WERI-Rb-1 (cell line): ENCODE data around the gene KCNH4.

ENCODE experiments used
- DNase-seq: peaks from one replicate; pipeline ENCODE4 v3.0.0-alpha.2; 2020
- H3K27ac ChIP-seq: fragments of 250-450 bp; sonication (Bioruptor Pico); 2 replicates; pipeline ENCODE4 v1.5.1; 2020; ENCODE audit warnings: mild to moderate bottlenecking, moderate library complexity
- H3K27me3 ChIP-seq: fragments of 250-450 bp; sonication (Bioruptor Pico); 2 replicates; pipeline ENCODE4 v1.5.1; 2021; ENCODE audit warnings: mild to moderate bottlenecking, low read depth, moderate library complexity; ENCODE audit not compliant: insufficient read depth, severe bottlenecking
- H3K36me3 ChIP-seq: fragments of 250-450 bp; sonication (Bioruptor Pico); 2 replicates; pipeline ENCODE4 v1.5.1; 2020; ENCODE audit warnings: mild to moderate bottlenecking, moderate library complexity
- H3K4me3 ChIP-seq: 2 replicates; pipeline ENCODE4 v1.5.1; 2011; ENCODE audit warnings: low read depth, mild to moderate bottlenecking, control low read depth, low read length
- H3K9me3 ChIP-seq: fragments of 250-450 bp; sonication (Bioruptor Pico); 2 replicates; pipeline ENCODE4 v1.5.1; 2021; ENCODE audit warnings: mild to moderate bottlenecking, moderate library complexity; ENCODE audit not compliant: severe bottlenecking
- TF ChIP-seq, protein P1 (sequence below): IDR thresholded peaks from 2 replicates; pipeline ENCODE4 v1.5.1; 2011; ENCODE audit warnings: low read depth, mild to moderate bottlenecking, control low read depth, inconsistent platforms, low read length

KCNH4 gene

DNA sequence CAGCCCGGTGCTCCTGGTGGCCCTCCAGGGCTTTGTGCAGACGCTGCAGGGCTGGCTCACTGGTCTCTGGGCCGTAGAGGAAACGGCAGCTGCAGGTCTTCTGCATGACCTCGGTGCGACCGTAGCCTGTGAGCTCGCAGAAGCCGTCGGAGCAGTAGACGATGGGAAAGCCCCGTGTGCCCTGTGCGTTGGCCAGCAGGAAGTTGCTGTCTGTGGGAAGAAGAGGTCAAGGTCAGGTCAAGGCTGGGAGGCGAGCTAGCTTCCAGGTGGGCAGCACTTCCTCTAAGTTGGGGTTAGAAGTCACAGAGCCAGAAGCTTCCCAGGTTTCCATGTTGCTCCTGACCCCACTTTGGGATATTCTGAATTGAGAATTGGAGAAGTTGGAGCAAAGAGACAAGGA is 2.1 kb downstream of the KCNH4 start:
- TF ChIP-seq, protein P1, sequence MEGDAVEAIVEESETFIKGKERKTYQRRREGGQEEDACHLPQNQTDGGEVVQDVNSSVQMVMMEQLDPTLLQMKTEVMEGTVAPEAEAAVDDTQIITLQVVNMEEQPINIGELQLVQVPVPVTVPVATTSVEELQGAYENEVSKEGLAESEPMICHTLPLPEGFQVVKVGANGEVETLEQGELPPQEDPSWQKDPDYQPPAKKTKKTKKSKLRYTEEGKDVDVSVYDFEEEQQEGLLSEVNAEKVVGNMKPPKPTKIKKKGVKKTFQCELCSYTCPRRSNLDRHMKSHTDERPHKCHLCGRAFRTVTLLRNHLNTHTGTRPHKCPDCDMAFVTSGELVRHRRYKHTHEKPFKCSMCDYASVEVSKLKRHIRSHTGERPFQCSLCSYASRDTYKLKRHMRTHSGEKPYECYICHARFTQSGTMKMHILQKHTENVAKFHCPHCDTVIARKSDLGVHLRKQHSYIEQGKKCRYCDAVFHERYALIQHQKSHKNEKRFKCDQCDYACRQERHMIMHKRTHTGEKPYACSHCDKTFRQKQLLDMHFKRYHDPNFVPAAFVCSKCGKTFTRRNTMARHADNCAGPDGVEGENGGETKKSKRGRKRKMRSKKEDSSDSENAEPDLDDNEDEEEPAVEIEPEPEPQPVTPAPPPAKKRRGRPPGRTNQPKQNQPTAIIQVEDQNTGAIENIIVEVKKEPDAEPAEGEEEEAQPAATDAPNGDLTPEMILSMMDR: no peak
- no peaks in the 10 kb centered on the region; the same call in 1 of the 2 replicates for H3K36me3 ChIP-seq
- no peak overlapping the region for H3K27ac ChIP-seq
- no peak overlapping the region for H3K4me3 ChIP-seq
- no peaks in the 10 kb centered on the region for H3K27me3 ChIP-seq
- H3K9me3 ChIP-seq: no peaks in the 10 kb centered on the region
- DNase-seq: no peak

DNA sequence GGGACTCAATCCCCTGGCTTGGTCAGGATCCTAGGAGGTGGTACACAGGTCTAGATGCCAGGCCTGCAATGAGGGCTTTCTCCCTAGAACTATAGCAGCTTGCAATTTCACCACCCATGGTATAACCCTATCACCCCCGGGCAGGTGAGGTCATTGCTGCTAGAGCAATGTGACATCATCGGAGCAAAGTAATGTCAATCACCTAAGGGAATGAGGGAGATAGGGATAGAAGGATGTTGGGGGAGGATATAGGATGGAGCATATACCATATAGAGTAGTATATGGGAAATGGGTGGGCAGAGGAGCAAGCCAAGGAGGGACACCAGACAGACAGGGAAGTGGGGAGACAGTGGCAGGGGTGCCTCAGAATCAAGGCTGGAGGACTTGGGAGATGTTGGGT is 3.3 kb downstream of the KCNH4 start:
- DNase-seq: no peak
- Histone ChIP-seq H3K4me3 (no peak overlapping the region), H3K36me3 (no peaks in the 10 kb centered on the region; the same call in 1 of the 2 replicates), H3K27me3 (no peaks in the 10 kb centered on the region), H3K27ac (no peak overlapping the region), H3K9me3 (no peaks in the 10 kb centered on the region)
- TF ChIP-seq, protein P1: no peak

DNA sequence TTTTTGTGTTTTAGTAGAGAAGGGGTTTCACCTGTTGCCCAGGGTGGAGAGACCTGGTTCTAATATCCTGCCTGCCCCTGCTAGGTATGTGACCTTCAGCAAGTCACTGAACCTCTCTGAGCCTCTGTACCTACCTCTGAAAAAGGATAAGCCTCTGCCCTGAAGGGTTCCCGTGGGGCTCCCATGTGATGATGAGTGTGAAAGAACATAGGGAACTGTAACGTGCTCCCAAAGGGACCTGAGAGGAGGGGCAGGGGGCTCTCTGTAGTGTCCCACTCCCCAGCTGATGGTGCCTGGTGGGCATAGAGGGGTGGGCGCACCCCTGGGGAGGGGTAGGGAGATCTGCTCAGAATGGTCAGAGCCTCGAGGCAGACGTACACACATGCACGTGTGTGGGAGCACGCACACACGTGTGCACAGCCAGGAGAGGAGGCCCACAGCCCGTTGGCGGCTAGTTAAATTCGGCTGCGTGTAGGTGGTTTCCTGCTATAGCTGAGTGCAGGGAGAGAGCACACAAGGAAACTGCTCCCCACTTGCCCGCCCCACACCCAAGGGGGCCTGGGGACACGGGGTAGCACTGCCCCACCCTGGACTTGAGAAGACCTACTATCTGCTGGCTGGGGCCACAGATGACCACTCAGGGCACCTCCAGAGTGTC is 6.7 kb downstream of the KCNH4 start:
- no peak for DNase-seq
- H3K27ac ChIP-seq: no peak overlapping the region
- TF ChIP-seq, protein P1: no peak
- no peaks in the 10 kb centered on the region for H3K9me3 ChIP-seq
- no peaks in the 10 kb centered on the region for H3K27me3 ChIP-seq
- H3K4me3 ChIP-seq: no peak overlapping the region
- H3K36me3 ChIP-seq: no peaks in the 10 kb centered on the region; the same call in 1 of the 2 replicates

DNA sequence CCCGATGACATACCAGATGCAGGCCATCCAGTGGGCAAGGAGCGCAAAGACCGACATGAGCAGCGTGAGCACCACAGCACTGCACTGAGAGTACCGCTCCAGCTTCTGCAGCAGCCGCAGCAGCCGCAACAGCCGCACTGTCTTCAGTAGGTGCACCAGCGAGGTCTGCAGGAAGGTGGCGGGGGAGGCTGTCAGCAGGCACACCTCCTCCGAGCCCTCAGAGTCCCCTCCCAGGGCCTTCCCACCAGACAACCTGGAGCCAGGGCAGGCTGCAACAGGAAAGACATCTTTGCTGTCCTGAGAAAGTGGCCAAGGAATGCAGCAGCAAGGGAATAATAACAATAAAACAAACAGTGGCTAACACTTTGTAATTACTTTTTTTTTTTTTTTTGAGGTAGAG is 9.1 kb downstream of the KCNH4 start:
- DNase-seq: no peak
- Histone ChIP-seq H3K27ac (no peak overlapping the region), H3K9me3 (no peaks in the 10 kb centered on the region), H3K27me3 (no peaks in the 10 kb centered on the region), H3K36me3 (no peaks in the 10 kb centered on the region; the same call in 1 of the 2 replicates), H3K4me3 (no peak overlapping the region)
- TF ChIP-seq, protein P1: no peak

DNA sequence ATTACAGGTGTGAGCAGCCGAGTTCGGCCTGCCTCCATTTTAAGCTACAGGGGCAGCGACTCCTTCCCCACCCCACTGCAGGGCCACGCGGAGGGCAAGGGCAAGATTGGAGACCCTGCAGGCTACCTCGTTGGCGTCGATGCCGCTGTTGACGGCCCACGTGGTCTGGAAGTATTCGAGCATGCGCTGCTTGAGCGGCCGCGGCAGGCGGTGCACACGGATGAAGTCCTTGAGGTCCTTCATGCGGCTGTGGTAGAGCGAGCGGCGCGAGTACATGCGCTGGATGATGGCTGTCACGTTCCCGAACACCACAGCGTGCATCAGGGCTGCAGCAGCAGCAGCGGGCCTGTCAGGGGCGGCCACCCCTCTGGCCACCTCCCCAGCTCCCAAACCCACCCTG is 11.6 kb downstream of the KCNH4 start:
- TF ChIP-seq, protein P1: no peak
- Histone ChIP-seq H3K27me3 (no peaks in the 10 kb centered on the region), H3K9me3 (no peaks in the 10 kb centered on the region)

DNA sequence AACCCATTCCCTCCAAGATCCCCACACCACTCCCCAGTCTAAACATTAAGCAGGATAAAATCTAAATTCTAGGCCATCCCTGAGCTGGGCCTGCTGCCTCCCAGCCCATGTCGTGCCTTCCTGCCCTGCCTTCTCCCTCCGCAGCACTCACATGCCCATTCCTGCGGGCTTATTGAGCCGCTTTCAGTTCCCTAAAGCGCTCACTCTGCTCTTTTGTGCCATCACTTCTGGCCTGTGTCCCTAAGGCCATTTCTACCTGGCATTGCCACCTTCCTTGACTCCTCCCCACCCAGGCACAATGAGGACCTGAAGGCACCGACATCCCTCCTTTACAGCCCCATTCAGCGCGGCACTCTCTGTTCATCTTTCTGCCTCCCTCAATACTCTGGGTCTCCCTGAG is 13.1 kb downstream of the KCNH4 start:
- Histone ChIP-seq H3K4me3 (no peak overlapping the region), H3K9me3 (no peaks in the 10 kb centered on the region), H3K27me3 (no peaks in the 10 kb centered on the region), H3K27ac (no peak overlapping the region), H3K36me3 (no peaks in the 10 kb centered on the region; the same call in 1 of the 2 replicates)
- no peak for DNase-seq
- TF ChIP-seq, protein P1: no peak

More for the DNA sequence above, 11.6 kb downstream of the KCNH4 start:
- no peak overlapping the region for H3K27ac ChIP-seq
- DNase-seq: no peak
- H3K4me3 ChIP-seq: no peak overlapping the region
- no peaks in the 10 kb centered on the region; the same call in 1 of the 2 replicates for H3K36me3 ChIP-seq
